ENCODE data around the gene FEZ2.

Gene FEZ2

GRCh38 chr2:36526226-36526625 lies 71.7 kb downstream of the FEZ2 start:
- no peak for DNase-seq

- no peak for DNase-seq
These were observed 72.7 kb downstream of the FEZ2 start for GRCh38 chr2:36525245-36525644.

GRCh38 chr2:36523153-36523552 lies 74.8 kb downstream of the FEZ2 start:
- no peak for DNase-seq

- no peak for DNase-seq
These were observed 77.5 kb downstream of the FEZ2 start for GRCh38 chr2:36520431-36520830.

GRCh38 chr2:36516136-36516870 lies 81.7 kb downstream of the FEZ2 start:
- DNase-seq, result no peak

- DNase-seq, result no peak
These were observed 82.4 kb downstream of the FEZ2 start for GRCh38 chr2:36515538-36515937.

GRCh38 chr2:36513661-36514060 lies 84.3 kb downstream of the FEZ2 start:
- DNase-seq, result no peak

- DNase-seq, result no peak
These were observed 85.3 kb downstream of the FEZ2 start for GRCh38 chr2:36512705-36513104.

- DNase-seq, result no peak
These were observed 85.9 kb downstream of the FEZ2 start for GRCh38 chr2:36511858-36512603.

- no peak for DNase-seq
These were observed 88.9 kb downstream of the FEZ2 start for GRCh38 chr2:36509075-36509474.

GRCh38 chr2:36507408-36507812 lies 90.6 kb downstream of the FEZ2 start:
- DNase-seq, result peak; percentile 25

Measured in NCI-H2029 (cell line).